Measurements from ENCODE around the gene SUPT20H.

SUPT20H gene

DNA sequence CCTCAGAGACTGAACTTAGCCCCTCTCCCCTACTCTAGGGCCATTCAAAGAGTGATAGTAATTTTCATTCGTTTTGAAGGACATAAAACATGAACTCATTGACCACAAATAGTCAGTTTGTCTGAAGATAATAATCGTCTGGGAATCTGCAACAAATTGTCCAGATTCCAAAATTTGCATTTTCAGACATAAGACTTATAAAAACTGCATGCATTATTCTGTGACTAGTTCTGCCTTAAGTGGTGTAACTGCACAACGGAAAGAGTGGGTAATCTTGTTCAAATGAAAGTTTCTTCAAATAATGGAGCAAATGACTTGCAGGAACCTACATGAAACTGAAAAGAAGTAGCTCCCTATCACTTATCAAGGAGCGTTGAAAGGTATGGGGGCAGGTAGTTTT is 37.6 kb upstream of the SUPT20H start:
- TF ChIP-seq, protein P1, sequence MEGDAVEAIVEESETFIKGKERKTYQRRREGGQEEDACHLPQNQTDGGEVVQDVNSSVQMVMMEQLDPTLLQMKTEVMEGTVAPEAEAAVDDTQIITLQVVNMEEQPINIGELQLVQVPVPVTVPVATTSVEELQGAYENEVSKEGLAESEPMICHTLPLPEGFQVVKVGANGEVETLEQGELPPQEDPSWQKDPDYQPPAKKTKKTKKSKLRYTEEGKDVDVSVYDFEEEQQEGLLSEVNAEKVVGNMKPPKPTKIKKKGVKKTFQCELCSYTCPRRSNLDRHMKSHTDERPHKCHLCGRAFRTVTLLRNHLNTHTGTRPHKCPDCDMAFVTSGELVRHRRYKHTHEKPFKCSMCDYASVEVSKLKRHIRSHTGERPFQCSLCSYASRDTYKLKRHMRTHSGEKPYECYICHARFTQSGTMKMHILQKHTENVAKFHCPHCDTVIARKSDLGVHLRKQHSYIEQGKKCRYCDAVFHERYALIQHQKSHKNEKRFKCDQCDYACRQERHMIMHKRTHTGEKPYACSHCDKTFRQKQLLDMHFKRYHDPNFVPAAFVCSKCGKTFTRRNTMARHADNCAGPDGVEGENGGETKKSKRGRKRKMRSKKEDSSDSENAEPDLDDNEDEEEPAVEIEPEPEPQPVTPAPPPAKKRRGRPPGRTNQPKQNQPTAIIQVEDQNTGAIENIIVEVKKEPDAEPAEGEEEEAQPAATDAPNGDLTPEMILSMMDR (IDR thresholded peaks at IDR 0.05) = no peak
- Histone ChIP-seq H3K27ac (no peak overlapping the region), H3K9me3 (ENCODE audit: control insufficient read depth, low read length) (no peaks in the 10 kb centered on the region), H3K4me1 (no peaks in the 10 kb centered on the region), H3K4me3 (ENCODE audit: low read depth, low read length) (no peak overlapping the region), H3K79me2 (no peaks in the 10 kb centered on the region), H2AFZ (no peak overlapping the region), H3K36me3 (ENCODE audit: control insufficient read depth, insufficient read depth, low read length) (no peaks in the 10 kb centered on the region), H3K9ac (no peak overlapping the region), H3K4me2 (ENCODE audit: low read length) (no peak overlapping the region), H3K27me3 (ENCODE audit: control insufficient read depth, insufficient read depth, low read length) (no peaks in the 10 kb centered on the region)

DNA sequence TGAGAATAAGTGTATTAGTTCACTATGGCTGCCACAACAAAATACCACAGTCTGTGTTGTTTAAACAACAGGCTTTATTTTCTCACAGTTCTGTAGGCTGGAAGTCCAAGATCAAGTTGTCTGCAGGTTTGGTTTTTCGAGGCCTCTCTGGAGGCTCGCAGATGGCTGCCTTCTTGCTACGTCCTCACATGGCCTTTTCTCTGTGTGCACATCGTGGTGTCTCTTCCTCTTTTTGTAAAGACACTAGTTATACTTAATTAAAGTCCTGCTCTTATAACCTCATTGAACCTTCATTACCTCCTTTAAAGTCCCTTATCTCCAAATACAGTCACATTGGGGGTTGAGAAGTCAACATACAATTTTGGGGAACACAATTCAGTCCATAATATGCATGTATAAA is 35.4 kb upstream of the SUPT20H start:
- TF ChIP-seq, protein P1 (IDR thresholded peaks at IDR 0.05) = no peak
- Histone ChIP-seq H3K27me3 (ENCODE audit: control insufficient read depth, insufficient read depth, low read length) (no peaks in the 10 kb centered on the region), H3K9ac (no peak overlapping the region), H3K4me3 (ENCODE audit: low read depth, low read length) (no peak overlapping the region), H3K27ac (no peak overlapping the region), H3K9me3 (ENCODE audit: control insufficient read depth, low read length) (no peaks in the 10 kb centered on the region), H2AFZ (no peak overlapping the region), H3K4me1 (no peaks in the 10 kb centered on the region), H3K36me3 (ENCODE audit: control insufficient read depth, insufficient read depth, low read length) (no peaks in the 10 kb centered on the region), H3K4me2 (ENCODE audit: low read length) (no peak overlapping the region), H3K79me2 (no peaks in the 10 kb centered on the region)

GRCh38 chr13:37094099-37094498 is 34.6 kb upstream of the SUPT20H start:
- H3K79me2 ChIP-seq = no peaks in the 10 kb centered on the region
- H3K9me3 ChIP-seq (ENCODE audit: control insufficient read depth, low read length) = no peaks in the 10 kb centered on the region
- H3K4me1 ChIP-seq = no peaks in the 10 kb centered on the region
- H2AFZ ChIP-seq = no peak overlapping the region
- H3K27me3 ChIP-seq (ENCODE audit: control insufficient read depth, insufficient read depth, low read length) = no peaks in the 10 kb centered on the region
- no peak overlapping the region for H3K9ac ChIP-seq
- no peak overlapping the region for H3K4me2 ChIP-seq (ENCODE audit: low read length)
- no peak overlapping the region for H3K27ac ChIP-seq
- TF ChIP-seq, protein P1 (IDR thresholded peaks at IDR 0.05) = no peak
- H3K36me3 ChIP-seq (ENCODE audit: control insufficient read depth, insufficient read depth, low read length) = no peaks in the 10 kb centered on the region
- no peak overlapping the region for H3K4me3 ChIP-seq (ENCODE audit: low read depth, low read length)

DNA sequence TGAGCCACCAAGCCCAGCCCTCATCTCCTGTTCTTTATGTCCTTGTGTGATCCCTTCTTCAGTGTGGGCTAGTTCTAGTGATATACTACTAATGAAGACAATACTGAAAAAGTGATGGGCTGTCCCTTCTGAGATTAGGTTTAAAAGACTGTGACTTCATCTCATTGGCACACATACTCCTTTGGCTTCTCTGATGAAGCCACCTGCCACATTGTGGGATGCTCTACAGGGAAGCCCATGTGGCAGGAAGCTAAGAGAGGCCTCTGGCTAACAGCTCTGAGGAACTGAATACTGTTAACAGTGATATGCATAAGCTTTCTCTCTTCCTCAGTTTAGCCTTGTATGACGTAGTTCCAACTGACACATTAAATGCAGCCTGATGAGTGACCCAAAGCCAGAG is 32.3 kb upstream of the SUPT20H start:
- Histone ChIP-seq H3K27ac (no peak overlapping the region), H3K4me3 (ENCODE audit: low read depth, low read length) (no peak overlapping the region)

GRCh38 chr13:37090912-37091311 is 31.4 kb upstream of the SUPT20H start:
- no peaks in the 10 kb centered on the region for H3K79me2 ChIP-seq
- H2AFZ ChIP-seq = no peak overlapping the region
- H3K4me1 ChIP-seq = no peaks in the 10 kb centered on the region
- no peak overlapping the region for H3K27ac ChIP-seq
- no peaks in the 10 kb centered on the region for H3K9me3 ChIP-seq (ENCODE audit: control insufficient read depth, low read length)
- H3K9ac ChIP-seq = no peak overlapping the region
- H3K36me3 ChIP-seq (ENCODE audit: control insufficient read depth, insufficient read depth, low read length) = no peaks in the 10 kb centered on the region
- H3K4me3 ChIP-seq (ENCODE audit: low read depth, low read length) = no peak overlapping the region
- H3K27me3 ChIP-seq (ENCODE audit: control insufficient read depth, insufficient read depth, low read length) = no peaks in the 10 kb centered on the region
- TF ChIP-seq, protein P1 (IDR thresholded peaks at IDR 0.05) = no peak
- H3K4me2 ChIP-seq (ENCODE audit: low read length) = no peak overlapping the region

More for the DNA sequence above, 32.3 kb upstream of the SUPT20H start:
- H3K36me3 ChIP-seq (ENCODE audit: control insufficient read depth, insufficient read depth, low read length) = no peaks in the 10 kb centered on the region
- H3K4me2 ChIP-seq (ENCODE audit: low read length) = no peak overlapping the region
- no peak overlapping the region for H2AFZ ChIP-seq
- no peaks in the 10 kb centered on the region for H3K79me2 ChIP-seq
- no peaks in the 10 kb centered on the region for H3K4me1 ChIP-seq
- H3K27me3 ChIP-seq (ENCODE audit: control insufficient read depth, insufficient read depth, low read length) = no peaks in the 10 kb centered on the region
- no peaks in the 10 kb centered on the region for H3K9me3 ChIP-seq (ENCODE audit: control insufficient read depth, low read length)
- TF ChIP-seq, protein P1 (IDR thresholded peaks at IDR 0.05) = no peak
- H3K9ac ChIP-seq = no peak overlapping the region
